GM18909 (cell line): ENCODE measurements around the gene BOLA3.
"Not testable (repeated sequence)": the region's sequence is repeated elsewhere in the genome, so short reads cannot be mapped to it uniquely, and the experiment has no call there.

Experiments
- ATAC-seq: cut with Tn5 transposase; IDR thresholded peaks from one replicate; pipeline ENCODE4 v1.9.1; 2021; ENCODE audit warnings: mild to moderate bottlenecking; ENCODE audit not compliant: unreplicated experiment, poor library complexity

Gene BOLA3

GRCh38 chr2:74149570-74150319, 2.0 kb upstream of the BOLA3 start:
- no peak for ATAC-seq

GRCh38 chr2:74149247-74149525, 1.5 kb upstream of the BOLA3 start:
- ATAC-seq: no peak

- no peak for ATAC-seq
These were observed 940 bp upstream of the BOLA3 start for GRCh38 chr2:74148457-74149246.

GRCh38 chr2:74146929-74147726, 584 bp downstream of the BOLA3 start:
- peak; percentile 24 for ATAC-seq

- no peak for ATAC-seq
These were observed 5.4 kb downstream of the BOLA3 start for GRCh38 chr2:74142340-74142739.

GRCh38 chr2:74138600-74139323, 8.9 kb downstream of the BOLA3 start:
- ATAC-seq: no peak

- no peak for ATAC-seq
These were observed 9.8 kb downstream of the BOLA3 start for GRCh38 chr2:74137651-74138599.

- no peak for ATAC-seq
These were observed 15.8 kb downstream of the BOLA3 start for GRCh38 chr2:74131901-74132300.

- no peak for ATAC-seq
These were observed 17.3 kb downstream of the BOLA3 start for GRCh38 chr2:74130211-74130995.

GRCh38 chr2:74128206-74128605, 19.5 kb downstream of the BOLA3 start:
- no peak for ATAC-seq

GRCh38 chr2:74123955-74124354, 23.8 kb downstream of the BOLA3 start:
- not testable (repeated sequence) for ATAC-seq

- ATAC-seq: not testable (repeated sequence)
These were observed 25.9 kb downstream of the BOLA3 start for GRCh38 chr2:74121846-74122245.

- peak; percentile 96 for ATAC-seq
These were observed 27.5 kb downstream of the BOLA3 start for GRCh38 chr2:74119912-74120825.

GRCh38 chr2:74119339-74119738, 28.4 kb downstream of the BOLA3 start:
- ATAC-seq: no peak

- no peak for ATAC-seq
These were observed 36.3 kb downstream of the BOLA3 start for GRCh38 chr2:74111380-74111779.

GRCh38 chr2:74110537-74110936, 37.2 kb downstream of the BOLA3 start:
- ATAC-seq: no peak

- ATAC-seq: no peak
These were observed 38.2 kb downstream of the BOLA3 start for GRCh38 chr2:74109551-74109950.

- ATAC-seq: no peak
These were observed 40.6 kb downstream of the BOLA3 start for GRCh38 chr2:74107071-74107470.
